H54 (cell line): ENCODE data around the gene FAM13B.
"Not testable (repeated sequence)": the region's sequence is repeated elsewhere in the genome, so short reads cannot be mapped to it uniquely, and the experiment has no call there.

Experiments used
- DNase-seq: peaks from one replicate; pipeline ENCODE4 v3.0.0; 2011; ENCODE audit warnings: low spot score, mixed read lengths; ENCODE audit not compliant: insufficient read length
- FAIRE-seq: peaks from 3 replicates; lab custom pipeline; 2011; peaks lifted over from hg19 to GRCh38; lab: Jason Lieb, UNC
- POLR2A ChIP-seq: IDR thresholded peaks from 2 replicates; pipeline ENCODE4 v1.6.1; 2011; ENCODE audit warnings: low read depth, mild to moderate bottlenecking, low read length

The FAM13B gene

DNA sequence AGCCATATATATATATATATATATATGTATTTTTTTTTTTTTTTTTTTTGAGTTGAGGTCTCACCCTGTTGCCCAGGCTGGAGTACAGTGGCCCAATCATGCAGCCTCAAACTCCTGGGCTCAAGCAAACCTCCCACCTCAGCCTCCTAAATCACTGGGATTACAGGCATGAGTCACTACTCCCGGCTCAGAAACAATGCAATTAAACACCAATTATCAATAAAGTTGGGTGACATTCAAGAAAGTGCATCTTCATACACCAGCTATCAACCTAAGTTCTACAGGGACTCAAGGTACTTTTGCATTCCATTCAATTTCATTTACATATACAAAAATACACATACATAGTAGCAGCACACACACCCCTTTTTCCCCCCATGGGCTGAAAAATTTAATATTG lies 7.6 kb downstream of the FAM13B start:
- FAIRE-seq (no peak), DNase-seq (no peak)
- TF ChIP-seq POLR2A: no peak

DNA sequence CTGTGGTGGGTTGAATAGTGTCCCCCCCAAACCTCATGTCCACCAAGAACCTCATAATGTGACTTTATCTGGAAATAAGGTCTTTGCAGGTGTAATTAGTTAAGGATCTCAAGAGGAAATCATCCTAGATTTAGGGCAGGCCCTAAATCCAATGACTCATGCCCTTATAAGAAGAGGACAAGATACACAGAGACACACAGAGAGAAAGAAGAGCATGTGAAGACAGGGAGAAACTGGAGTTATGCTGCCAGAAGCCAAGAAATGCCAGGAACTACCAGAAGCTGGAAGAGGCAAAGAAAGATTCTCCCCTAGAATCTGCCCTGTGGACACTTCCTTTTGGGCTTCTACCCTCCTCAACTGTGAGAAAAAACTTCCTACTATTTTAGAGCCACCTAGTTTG lies 8.8 kb downstream of the FAM13B start:
- FAIRE-seq (no peak), DNase-seq (no peak)
- TF ChIP-seq POLR2A: no peak

DNA sequence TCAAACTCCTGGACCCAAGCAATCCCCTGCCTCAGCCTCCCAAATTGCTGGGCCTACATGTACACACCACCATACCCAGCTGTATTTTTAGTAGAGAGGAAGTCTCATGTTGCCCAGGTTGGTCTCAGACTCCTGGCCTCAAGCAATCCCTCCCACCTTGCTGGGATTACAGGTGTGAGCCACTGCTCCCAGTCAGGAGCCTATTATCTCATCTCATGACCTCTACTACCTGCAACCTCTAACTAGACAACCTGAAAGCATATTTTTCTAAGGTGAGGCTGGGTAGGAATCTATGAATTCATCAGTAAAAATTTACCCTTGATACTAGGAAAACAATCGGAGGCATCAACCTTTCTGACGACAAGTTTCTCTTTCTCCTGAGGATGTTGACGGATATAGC lies 10.0 kb downstream of the FAM13B start:
- no peak for TF ChIP-seq POLR2A
- no peak for DNase-seq

DNA sequence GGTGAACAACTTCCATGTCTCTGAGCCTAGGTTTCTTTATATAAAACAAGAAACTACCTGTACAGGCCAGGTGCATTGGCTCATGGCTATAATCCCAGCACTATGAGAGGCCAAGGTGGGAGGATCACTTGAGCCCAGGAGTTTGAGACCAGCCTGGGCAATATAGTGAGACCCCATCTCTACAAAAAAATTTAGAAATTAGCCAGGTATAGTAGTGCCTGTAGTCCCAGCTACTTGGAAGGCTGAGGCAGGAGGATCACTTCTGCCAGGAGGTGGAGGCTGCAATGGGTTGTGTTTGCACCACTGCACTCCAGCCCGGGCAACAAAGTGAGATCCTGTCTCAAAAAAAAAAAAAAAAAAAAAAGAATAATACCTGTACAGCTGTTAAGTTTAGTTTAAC lies 11.1 kb downstream of the FAM13B start:
- TF ChIP-seq POLR2A: no peak
- FAIRE-seq (no peak), DNase-seq (no peak)

More for the DNA sequence above, 10.0 kb downstream of the FAM13B start:
- no peak for FAIRE-seq

DNA sequence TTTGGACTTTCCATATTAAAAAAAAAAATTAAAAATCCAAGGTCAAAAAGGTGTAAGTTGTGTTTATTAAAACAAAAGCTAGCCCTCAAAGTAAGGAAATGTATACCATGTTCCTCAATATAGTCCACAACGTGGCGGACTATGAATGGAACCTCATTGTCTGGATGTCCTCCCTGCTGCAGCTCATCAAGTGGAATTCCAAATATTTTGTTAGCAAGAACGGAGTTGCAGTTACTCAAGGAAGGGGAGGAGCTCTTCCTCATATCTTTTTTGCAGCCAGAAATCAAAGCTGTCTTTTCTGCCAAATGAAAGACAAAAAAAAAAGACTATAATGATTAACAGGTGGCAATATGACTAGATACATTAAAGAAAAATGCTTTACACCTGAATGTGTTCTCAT lies 14.0 kb downstream of the FAM13B start:
- no peak for DNase-seq
- FAIRE-seq: no peak
- TF ChIP-seq POLR2A: no peak

DNA sequence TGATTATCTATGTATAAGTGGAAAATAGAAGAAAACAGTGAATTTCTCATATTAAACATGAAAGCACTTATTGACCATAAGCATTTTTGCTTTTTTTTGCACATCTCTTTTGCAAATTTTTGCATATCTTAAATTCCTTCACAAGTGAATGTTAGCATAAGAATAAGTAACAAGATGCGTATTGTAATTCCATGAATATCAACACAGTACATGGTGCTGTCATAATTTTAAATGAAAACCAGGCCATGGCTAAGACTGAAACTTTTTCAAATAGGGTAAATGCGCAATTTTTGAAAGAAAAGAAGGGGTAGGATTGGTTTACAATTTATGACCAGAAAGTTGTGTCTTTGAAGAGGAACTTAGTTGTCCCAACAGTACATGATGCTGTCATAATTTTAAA lies 17.0 kb downstream of the FAM13B start:
- TF ChIP-seq POLR2A: no peak

DNA sequence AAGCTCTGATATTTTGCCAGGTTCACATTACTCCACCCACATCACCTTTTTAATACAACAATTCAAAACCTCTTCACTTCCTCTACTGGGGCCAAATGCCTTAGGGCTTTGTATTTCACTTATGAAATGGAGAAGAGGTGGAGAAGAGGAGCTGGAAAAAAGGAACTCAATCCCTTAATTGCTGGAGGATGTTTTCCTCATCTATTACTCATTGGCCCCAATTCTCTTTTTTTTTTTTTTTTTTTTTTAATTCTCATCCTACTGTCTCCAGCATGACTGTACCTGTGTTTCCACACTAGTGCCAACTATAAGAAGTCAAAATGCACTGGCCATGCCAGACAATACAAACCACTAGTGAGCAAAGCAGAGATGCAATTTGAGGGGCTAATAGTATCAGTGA lies 20.9 kb downstream of the FAM13B start:
- no peak for DNase-seq
- FAIRE-seq: no peak
- TF ChIP-seq POLR2A: no peak

More for the DNA sequence above, 17.0 kb downstream of the FAM13B start:
- no peak for DNase-seq
- no peak for FAIRE-seq

DNA sequence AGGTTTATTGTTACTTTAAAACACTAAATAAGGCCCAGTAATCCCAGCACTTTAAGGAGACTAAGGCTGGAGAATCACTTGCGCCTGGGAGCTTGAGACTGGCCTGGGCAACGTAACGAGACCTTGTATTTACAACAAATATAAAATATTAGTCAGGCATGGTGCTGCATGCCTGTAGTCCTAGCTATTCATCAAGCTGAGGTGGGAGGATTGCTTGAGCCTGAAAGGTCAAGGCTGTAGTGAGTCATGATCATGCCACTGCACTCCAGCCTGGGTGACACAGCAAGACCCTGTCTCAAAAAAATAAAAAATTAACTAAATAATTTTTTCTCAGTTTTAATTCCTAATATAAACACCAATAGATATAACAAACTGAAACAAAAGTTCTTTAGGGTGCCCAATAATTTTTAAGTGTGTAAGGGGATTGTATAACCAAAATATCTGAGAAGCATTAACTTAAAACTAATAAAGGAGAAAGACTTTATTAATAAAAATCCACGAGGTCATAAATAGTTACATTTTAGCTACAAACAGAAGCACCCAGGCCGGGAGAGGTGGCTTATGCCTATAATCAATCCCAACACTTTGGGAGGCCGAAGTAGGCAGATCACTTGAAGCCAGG lies 32.7 kb downstream of the FAM13B start:
- TF ChIP-seq POLR2A: no peak
- DNase-seq (no peak), FAIRE-seq (peak; percentile 71)

DNA sequence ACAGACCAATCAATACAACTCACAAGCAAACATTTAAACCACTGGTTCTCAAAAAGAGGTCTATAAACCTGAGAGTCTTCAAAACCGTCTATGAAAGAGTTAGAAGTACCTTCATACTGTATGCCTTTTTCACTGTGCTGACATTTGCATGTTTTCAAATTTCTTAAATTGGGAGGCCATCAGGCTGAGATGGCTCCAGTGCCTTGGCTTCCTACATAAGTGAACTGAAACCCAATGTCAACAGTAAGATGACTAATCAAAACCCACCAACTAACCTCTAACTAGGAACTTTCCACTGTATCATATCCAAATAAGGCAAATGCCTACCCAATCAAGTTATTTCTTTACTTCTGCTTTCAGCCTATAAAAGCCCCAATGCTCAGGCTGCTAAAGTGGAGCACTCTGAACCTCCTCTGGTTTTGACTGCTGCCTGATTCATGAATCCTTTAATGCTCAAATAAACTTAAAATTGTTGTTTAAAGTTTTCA lies 35.1 kb downstream of the FAM13B start:
- TF ChIP-seq POLR2A: no peak
- FAIRE-seq (peak; percentile 6), DNase-seq (no peak)

DNA sequence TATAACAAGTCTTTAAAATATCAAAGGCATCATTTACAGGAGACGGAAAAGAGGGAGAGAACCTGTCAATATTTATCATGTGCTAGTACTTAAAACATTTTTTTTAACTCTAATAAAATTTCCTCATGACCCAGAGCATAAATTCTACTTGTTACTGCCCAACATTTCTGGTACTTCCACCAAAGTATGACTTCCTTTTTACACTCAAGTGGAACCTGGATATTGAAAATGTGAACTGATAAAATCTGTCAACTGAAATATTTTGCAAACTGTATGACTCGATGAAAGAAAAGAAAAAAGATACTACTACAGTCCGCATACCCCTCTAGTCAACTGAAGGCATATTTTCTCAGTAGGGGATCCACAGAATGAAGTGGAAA lies 37.1 kb downstream of the FAM13B start:
- TF ChIP-seq POLR2A: no peak
- DNase-seq (no peak), FAIRE-seq (no peak)

DNA sequence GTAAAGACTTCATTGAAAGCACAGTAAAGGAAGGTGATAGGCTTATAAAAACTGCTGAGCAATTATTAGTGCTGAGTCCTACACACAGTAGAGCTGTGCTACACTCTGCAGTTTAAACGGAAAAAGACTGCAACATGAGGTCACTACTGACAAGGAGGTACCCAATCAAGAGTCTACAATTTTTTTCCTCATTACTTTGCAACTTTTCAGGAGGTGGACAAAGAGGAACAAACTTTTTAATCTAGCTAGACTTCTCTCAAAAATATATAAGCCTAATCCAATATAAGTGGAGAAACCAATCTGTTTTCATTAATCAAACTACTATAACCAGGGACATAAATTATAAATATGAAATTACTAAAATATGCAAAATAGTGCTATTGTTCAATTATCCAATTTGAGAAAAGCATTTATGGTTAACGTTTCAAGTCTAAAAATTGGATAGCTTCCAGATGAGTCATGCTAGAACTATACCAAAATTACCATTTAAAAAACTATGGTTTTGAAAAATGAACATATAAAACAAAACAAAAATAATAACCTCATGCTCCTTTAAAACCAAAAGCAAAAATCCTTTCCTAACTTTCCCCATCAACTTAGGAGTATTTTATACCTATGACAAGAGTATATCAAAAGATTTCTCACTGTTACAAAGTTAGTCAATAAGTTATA lies 37.7 kb downstream of the FAM13B start:
- DNase-seq (no peak), FAIRE-seq (peak; percentile 48)
- TF ChIP-seq POLR2A: no peak

DNA sequence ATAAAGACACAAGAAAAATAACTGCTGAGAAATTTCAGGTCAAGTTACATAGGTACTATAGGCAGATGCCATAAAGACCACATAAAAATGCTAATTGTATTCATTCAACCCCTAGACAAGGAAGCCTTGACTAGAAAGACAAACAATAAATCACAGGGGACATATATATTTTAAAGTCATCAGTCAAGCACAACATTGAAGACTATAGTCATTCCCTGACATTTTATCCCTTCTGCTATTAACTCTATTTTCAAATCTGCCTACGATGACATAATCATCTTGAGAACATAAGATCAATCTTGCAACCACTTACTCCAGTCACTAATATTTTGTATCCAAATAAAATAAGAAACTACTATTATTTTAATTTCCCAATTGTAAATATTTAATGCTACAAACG lies 38.3 kb downstream of the FAM13B start:
- DNase-seq (no peak), FAIRE-seq (peak; percentile 15)
- no peak for TF ChIP-seq POLR2A

DNA sequence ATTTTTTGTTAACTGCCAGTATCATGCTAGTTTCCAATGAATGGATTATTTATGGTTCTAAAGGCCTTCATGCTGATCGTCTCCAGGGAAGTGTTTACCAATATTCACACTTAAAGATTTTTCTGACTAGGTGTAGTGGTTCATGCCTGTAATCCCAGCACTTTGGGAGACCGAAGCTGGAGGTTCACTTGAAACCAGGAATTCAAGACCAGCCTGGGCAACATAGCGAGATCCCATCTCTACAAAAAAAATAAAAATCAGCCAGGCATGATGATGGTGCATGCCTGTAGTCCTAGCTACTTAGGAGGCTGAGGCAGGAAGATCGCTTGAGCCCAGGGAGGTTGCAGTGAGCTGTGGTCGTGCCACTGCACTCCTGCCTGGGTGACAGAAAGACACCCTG lies 43.5 kb downstream of the FAM13B start:
- TF ChIP-seq POLR2A: no peak
- FAIRE-seq: no peak
- DNase-seq: no peak

DNA sequence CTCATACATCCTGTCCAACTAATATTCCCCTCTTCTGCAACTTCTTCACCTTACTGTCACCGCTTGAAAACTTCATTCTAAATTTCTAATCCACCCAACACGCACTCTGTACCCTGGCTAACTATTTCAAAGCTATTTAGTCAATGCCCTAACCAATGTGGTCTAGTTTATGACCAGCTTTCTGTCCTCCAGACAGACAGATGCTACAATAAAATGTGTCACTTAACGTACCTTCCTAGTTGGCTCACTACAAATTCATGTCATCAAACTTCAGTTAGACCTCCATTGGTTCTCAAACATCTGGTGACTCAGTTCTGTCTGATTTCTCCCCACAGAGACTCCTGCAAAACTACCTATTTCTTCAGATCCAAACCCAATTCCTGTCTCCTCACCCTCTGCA lies 57.7 kb downstream of the FAM13B start:
- no peak for TF ChIP-seq POLR2A
- FAIRE-seq (no peak), DNase-seq (no peak)

DNA sequence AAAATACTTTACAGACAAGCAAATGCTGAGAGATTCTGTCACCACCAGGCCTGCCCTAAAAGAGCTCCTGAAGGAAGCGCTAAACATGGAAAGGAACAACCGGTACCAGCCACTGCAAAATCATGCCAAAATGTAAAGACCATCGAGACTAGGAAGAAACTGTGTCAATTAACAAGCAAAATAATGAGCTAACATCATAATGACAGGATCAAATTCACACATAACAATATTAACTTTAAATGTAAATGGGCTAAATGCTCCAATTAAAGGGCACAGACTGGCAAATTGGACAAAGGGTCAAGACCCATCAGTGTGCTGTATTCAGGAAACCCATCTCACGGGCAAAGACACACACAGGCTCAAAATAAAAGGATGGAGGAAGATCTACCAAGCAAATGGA lies 62.5 kb downstream of the FAM13B start:
- not testable (repeated sequence) for FAIRE-seq, DNase-seq
